COR-L47 (cell line): ENCODE data around the gene NPTX2.
"Not testable (repeated sequence)": the region's sequence is repeated elsewhere in the genome, so short reads cannot be mapped to it uniquely, and the experiment has no call there.

Source experiments
- DNase-seq: peaks from one replicate; lab custom pipeline; 2025; lab: John Stamatoyannopoulos, UW

Gene NPTX2

DNA sequence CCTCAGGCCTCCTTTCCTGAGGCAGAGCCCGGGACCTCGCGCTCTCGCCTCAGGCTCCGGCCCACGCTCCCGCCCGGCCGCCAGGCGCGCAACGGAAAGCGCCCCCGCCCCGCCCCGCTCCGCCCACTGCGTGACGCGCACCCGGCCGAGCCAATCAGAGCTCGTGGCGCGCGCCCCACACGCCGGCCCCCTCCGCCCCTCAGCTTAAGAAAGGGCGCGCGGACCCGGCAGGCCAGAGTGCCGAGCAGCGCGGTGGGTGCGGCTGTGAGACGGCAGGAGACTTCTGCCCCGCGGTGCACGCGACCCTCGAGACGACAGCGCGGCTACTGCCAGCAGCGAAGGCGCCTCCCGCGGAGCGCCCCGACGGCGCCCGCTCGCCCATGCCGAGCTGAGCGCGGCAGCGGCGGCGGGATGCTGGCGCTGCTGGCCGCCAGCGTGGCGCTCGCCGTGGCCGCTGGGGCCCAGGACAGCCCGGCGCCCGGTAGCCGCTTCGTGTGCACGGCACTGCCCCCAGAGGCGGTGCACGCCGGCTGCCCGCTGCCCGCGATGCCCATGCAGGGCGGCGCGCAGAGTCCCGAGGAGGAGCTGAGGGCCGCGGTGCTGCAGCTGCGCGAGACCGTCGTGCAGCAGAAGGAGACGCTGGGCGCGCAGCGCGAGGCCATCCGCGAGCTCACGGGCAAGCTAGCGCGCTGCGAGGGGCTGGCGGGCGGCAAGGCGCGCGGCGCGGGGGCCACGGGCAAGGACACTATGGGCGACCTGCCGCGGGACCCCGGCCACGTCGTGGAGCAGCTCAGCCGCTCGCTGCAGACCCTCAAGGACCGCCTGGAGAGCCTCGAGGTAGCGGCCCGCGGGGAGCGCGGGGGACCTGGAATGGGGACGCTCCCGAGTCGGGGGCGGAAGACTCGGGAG is at the start of gene NPTX2:
NPTX2 (plus strand) TSS at position 235 of the 909 bp plus-strand sequence; CDS start at position 412, 177 bp downstream.
- DNase-seq, result no peak

DNA sequence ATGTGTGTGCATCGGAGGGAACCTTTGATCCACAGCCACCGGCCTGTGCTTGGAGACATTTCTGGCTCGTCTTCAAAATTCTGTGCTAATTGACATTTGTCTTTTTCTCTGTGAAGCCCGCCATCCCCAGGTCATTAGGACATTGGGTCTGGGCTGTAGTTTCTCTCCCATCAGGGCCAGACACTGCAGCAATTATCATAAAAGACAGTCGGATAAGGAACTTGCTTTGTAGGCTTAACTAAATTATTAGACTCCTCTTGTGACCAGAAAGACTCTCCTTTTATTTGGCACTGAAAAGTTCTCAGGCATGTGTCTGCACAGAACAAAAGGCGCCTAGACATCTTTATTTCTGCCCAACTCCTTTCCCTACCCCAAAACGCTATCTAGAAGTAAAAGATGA is 49.1 kb upstream of the NPTX2 start:
- no peak for DNase-seq

- peak; percentile 4 for DNase-seq
These were observed 48.2 kb upstream of the NPTX2 start for GRCh38 chr7:98568891-98569290.

DNA sequence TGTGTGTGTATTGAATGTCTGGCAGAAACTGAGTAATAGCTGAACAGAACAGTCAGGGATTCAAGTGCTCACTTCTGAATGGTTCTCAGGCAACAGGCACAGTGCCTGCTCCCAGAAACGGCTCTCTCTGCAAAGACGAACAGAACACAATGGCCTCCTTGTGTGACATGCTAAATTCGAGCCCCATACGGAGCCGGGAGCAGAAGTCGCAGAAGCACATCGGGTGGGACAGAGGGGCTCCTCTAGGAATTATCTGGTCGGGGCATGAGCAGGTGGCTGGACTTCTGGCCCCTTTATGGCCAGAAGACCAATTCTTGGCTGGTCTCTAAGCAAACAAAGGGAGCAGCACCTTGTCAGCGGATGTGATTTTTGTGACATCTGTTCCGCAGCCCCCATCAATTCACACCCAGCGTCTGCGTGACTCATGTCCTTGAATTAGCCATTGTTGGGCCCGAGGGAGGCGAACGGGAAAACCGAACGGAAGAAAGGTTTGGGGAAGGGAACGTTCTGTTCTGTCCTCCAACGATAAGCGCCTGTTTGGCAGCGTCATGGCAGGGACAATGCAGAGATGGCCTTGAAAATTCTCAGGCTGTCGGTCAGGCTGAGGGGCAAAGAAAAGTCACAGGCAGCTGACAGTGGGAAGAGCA is 47.3 kb upstream of the NPTX2 start:
- DNase-seq, result no peak

DNA sequence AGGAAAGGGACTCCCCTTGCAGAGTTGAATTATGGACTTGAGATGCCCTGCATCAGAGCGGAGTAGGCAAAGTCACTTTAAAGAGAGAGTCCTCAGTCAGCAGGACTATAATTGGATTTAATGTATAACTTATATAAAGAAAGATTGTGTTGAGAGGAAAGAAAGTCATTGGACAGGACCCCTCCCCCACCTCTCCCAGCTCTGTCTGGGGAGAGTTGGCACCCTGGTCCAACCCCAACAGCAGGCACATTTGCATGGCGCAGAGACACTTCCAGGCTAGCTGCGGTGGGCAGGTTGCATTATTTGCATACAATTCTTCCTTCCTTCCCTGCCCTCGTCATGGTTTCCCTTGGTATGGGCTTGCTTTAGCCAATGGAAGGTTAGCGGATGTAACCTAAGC is 46.1 kb upstream of the NPTX2 start:
- DNase-seq, result no peak

- no peak for DNase-seq
These were observed 45.1 kb upstream of the NPTX2 start for GRCh38 chr7:98571986-98572385.

GRCh38 chr7:98572716-98573115 is 44.4 kb upstream of the NPTX2 start:
- not testable (repeated sequence) for DNase-seq

GRCh38 chr7:98573816-98574215 is 43.3 kb upstream of the NPTX2 start:
- no peak for DNase-seq

GRCh38 chr7:98575878-98576277 is 41.2 kb upstream of the NPTX2 start:
- DNase-seq, result no peak

DNA sequence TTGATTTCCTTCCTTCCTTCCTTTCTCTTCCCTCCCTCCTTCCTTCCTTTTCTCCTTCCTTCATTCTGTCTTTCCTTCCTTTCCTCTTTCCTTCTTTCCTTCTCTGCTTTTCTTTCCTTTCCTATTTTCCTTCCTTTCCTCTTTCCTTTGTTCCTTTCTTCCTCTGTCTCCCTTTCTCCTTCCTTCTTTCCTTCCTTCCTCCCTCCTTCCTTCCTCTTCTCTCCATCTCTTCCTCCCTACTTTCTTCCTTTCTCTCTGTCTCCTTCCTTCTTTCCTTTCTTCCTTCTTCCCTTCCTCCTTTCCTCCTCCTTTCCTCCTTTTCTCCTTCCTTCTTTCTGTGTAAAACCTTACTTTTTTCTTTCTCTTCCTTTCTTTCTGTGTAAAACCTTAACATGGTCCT is 32.3 kb upstream of the NPTX2 start:
- DNase-seq, result no peak

DNA sequence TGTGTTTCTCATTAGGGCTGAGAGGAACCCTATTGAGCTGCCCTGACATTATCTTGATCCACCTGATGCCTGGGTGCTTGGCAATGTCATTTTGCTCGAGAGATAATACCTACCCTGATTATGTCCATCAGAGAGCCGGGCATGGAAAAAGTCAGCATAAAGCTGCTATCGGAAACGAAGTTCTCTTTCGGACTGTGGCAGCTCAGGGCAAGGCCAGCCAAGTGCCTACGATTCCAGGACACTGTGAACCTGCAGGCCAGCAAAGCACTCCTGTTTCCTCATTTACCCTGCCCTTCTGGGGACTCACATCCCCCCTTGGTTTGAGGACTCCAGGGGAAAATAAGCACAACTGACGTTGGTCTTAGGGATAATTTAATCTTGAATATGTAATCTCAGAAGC is 25.2 kb upstream of the NPTX2 start:
- no peak for DNase-seq

GRCh38 chr7:98594348-98594747 is 22.7 kb upstream of the NPTX2 start:
- DNase-seq, result no peak

DNA sequence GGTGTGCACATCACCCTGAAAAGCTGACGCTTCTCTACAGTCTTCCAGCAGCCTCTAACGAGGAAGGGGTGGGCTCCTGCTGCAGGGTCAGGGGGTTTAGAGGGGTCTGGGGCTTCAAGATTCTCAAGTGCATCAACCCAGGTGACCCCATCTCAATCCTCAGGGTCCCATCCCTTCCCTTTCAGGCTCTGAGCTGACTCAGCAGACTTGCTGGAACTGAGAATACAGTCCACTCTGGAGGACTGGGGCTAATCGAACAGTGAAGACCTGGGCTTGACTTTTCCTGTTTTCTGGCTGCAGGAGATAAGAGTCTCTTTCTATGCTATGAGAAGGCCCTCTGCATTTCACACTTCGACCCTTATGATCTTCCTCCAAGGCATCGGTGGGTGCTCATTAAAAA is 22.3 kb upstream of the NPTX2 start:
- no peak for DNase-seq

DNA sequence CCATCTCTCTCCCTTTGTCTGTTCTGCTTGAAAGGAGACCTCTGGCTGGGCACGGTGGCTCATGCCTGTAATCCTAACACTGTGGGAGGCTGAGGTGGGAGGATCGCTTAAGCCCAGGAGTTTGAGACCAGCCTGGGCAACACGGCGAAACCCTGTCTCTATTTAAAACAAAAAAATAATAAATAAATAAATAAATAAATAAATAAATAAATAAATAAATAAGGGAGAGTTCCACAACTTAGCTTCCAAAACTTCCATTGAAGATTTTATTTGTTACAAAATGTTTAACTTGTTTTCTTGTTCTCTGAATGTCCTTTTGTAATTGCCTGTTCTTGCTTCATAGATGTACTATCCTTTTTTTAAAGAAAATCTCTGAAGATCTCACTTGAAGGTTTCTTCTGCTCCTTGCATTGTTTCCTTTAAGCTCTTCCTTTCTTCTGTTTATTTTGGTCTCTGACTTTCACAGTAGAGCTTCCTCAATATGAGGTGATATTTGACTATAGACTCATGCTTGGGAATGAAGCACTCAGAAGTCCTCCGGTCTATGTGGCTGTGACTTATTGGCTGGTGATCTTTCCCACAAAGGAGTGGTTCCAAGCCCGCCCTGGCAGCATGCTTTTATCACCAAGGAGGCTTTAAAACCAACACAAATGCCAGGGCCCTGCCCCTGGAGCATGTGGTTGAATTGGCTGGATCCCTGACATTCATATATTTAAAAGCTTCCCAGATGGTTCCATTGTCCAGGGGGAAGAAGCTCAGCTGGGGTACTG is 18.1 kb upstream of the NPTX2 start:
- DNase-seq, result no peak

DNA sequence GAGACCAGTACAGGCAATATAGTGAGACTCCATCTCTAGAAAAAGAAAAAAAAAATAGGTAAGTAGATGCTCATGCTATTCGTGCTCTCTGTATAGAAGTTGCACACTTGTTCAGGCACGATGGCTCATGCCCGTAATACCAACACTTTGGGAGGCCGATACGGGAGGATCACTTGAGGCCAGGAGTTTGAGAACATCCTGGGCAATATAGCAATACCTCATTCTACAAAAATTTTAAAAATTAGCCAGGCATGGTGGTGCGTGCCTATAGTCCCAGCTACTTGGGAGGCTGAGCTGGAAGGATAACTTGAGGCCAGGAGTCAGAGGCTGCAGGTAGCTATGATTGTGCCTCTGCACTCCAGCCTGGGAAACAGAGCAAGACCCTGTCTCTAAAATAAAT is 17.2 kb upstream of the NPTX2 start:
- DNase-seq, result no peak

GRCh38 chr7:98602755-98603398 is 14.2 kb upstream of the NPTX2 start:
- DNase-seq, result no peak

- no peak for DNase-seq
These were observed 13.7 kb upstream of the NPTX2 start for GRCh38 chr7:98603399-98603788.

- DNase-seq, result no peak
These were observed 3.3 kb upstream of the NPTX2 start for GRCh38 chr7:98613601-98614425.

DNA sequence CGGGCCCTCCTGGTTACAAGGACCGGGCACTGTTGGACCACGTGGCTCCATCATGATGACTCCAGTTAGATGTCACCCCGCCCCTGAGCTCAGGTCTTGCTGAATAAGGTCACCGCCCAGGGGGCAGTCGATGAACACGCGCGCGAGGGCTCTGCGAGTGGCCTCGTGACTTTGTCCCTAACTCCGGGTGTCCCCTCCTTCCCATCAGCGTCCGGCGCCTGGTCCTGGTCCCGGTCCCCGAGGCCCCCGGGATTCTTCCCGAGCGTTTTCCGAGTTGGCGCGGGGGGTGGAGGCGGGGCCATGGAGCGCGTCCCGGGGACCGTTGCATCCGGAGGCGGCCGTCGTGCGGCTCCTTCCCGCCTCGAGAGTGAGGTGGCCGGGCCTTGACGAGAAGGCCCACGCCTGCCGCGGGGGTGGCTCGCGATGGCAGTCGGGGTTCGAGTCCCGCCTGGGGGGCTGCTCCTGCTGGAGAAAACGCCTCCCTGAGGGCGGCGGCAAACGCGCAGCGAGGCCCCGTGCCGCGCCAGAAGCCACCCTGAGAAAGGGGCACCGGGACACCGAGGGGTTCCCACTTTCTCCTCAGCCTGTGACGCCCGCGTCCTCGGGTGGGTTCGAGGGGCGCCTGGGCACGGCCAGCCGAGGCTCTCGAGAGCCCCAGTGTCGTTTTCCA is 569 bp upstream of the NPTX2 start:
- no peak for DNase-seq

DNA sequence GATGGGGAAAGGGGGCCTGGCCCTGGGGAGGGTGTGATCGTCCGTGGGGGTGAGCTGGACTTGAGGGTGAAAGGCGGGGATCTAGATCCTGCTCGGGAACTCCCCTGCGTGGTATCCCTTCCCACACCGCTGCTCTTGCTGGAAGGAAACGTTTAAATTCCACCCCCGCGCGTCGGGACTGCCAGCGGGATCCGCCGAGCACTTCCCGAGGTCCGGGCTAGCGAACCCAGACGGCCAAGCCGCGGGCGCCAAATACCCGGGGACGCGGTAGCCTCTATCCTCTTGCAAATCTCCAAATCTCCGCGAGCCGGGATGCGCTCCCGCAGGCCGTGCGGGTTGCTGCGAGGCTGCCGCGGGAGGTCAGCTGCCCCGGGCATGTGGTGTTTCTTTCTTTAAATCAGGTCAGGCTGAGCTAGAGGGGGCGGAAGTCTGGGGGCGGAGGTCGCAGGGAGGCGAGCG is 904 bp downstream of the NPTX2 start:
- DNase-seq, result no peak

DNA sequence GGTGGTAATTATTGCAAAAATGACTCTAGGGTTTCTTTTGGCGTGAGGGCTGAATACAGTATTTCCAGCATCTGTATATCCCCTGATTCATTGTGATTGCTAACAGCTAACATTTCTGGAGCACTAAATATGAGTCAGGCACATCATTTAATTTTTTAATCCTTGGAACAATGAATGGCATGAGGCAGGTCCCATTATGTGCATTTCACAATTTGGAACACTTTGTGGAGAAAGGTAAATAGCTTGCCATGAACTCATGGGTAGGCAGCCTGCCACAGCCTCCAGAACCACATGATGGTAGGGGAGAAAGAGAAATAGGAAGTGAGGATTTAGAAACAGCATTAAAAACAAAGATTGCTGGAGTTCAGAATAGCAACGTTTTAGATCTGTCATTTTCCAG is 1.7 kb downstream of the NPTX2 start:
- DNase-seq, result no peak
